ENCODE data around the gene PIEZO1. TPM values are rescaled to one million over a fixed set of nuclear protein-coding genes. Genes with fewer than 3 reads are reported as not detected.
A peak's percentile ranks its signal among the peaks of the same experiment; 100 is the strongest.

Gene PIEZO1
- total and polyA plus RNA-seq, 9 of the 15 experiments (the other 6 are each of a cell fraction or from before 2014, with no cell fraction given), result 3.6 to 432 (median 131) TPM

DNA sequence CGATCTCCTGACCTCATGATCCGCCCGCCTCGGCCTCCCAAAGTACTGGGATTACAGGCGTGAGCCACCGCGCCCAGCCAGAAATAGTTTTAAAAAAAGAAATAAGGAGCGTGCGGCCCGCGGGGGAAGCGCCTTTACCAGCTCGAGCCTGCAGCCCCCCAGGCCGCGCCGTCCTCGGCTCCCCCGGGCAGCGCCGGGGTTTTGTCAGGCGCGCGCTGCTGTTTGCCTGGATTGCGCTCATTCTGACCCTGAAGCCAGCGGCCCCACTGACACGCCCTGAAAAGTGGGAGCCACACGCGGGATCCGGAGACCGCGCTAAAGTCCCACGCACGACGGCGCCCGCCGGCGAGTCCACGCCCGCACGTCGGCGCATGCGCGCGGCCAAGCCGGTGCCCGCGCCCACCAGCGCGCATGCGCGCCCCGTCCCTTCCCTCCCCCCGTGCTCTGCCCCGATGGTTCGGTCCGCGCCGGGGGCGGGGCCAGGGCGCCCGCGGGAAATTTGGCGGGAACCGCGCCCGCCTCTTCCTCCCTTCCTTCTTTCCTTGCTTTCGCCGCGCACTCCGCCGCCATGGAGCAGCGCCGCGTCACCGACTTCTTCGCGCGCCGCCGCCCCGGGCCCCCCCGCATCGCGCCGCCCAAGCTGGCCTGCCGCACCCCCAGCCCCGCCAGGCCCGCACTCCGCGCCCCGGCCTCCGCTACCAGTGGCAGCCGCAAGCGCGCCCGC lies 18.4 kb upstream of the PIEZO1 start, which contains the start of gene CDT1 (continued):
- TF ChIP-seq ZNF165 (CRISPR knock-in tag; IDR thresholded peaks at IDR 0.05; ENCODE audit: borderline replicate concordance) (no peak), SIN3B (IDR thresholded peaks at IDR 0.05; ENCODE audit: low read depth) (no peak), PHF8 (IDR thresholded peaks at IDR 0.05; ENCODE audit: borderline replicate concordance, low read length) (peak; percentile 64; the same call in 1 of the 2 replicates), RBM17 (IDR thresholded peaks at IDR 0.05; ENCODE audit: borderline replicate concordance, low read depth, low read length) (no peak), NFIC (IDR thresholded peaks at IDR 0.05) (peak; percentile 50), DMBX1 (CRISPR knock-in tag; IDR thresholded peaks at IDR 0.05; ENCODE audit: borderline replicate concordance) (no peak), BRF1 (IDR thresholded peaks at IDR 0.05; ENCODE audit: borderline replicate concordance, extremely low read depth, insufficient read length) (no peak), SP2 (IDR thresholded peaks at IDR 0.05; ENCODE audit: extremely low read depth, low read depth, low read length, poor library complexity, severe bottlenecking) (no peak), GATAD2A (IDR thresholded peaks at IDR 0.05) (peak; percentile 98), TAF9B (IDR thresholded peaks at IDR 0.05; ENCODE audit: partially characterized antibody) (no peak), CSDE1 (IDR thresholded peaks at IDR 0.05) (no peak), RBBP5 (IDR thresholded peaks at IDR 0.05; ENCODE audit: borderline replicate concordance, insufficient read depth, low read length, poor library complexity, severe bottlenecking) (no peak)
- TF ChIP-seq, protein P1, sequence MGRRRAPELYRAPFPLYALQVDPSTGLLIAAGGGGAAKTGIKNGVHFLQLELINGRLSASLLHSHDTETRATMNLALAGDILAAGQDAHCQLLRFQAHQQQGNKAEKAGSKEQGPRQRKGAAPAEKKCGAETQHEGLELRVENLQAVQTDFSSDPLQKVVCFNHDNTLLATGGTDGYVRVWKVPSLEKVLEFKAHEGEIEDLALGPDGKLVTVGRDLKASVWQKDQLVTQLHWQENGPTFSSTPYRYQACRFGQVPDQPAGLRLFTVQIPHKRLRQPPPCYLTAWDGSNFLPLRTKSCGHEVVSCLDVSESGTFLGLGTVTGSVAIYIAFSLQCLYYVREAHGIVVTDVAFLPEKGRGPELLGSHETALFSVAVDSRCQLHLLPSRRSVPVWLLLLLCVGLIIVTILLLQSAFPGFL (CRISPR knock-in tag; IDR thresholded peaks at IDR 0.05), result no peak
- TF ChIP-seq, protein P2, sequence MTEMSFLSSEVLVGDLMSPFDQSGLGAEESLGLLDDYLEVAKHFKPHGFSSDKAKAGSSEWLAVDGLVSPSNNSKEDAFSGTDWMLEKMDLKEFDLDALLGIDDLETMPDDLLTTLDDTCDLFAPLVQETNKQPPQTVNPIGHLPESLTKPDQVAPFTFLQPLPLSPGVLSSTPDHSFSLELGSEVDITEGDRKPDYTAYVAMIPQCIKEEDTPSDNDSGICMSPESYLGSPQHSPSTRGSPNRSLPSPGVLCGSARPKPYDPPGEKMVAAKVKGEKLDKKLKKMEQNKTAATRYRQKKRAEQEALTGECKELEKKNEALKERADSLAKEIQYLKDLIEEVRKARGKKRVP (CRISPR knock-in tag; IDR thresholded peaks at IDR 0.05), result no peak
- TF ChIP-seq, protein P3, sequence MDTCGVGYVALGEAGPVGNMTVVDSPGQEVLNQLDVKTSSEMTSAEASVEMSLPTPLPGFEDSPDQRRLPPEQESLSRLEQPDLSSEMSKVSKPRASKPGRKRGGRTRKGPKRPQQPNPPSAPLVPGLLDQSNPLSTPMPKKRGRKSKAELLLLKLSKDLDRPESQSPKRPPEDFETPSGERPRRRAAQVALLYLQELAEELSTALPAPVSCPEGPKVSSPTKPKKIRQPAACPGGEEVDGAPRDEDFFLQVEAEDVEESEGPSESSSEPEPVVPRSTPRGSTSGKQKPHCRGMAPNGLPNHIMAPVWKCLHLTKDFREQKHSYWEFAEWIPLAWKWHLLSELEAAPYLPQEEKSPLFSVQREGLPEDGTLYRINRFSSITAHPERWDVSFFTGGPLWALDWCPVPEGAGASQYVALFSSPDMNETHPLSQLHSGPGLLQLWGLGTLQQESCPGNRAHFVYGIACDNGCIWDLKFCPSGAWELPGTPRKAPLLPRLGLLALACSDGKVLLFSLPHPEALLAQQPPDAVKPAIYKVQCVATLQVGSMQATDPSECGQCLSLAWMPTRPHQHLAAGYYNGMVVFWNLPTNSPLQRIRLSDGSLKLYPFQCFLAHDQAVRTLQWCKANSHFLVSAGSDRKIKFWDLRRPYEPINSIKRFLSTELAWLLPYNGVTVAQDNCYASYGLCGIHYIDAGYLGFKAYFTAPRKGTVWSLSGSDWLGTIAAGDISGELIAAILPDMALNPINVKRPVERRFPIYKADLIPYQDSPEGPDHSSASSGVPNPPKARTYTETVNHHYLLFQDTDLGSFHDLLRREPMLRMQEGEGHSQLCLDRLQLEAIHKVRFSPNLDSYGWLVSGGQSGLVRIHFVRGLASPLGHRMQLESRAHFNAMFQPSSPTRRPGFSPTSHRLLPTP (IDR thresholded peaks at IDR 0.05; ENCODE audit: borderline replicate concordance, extremely low read depth, insufficient read length), result no peak
- TF ChIP-seq, protein P4, sequence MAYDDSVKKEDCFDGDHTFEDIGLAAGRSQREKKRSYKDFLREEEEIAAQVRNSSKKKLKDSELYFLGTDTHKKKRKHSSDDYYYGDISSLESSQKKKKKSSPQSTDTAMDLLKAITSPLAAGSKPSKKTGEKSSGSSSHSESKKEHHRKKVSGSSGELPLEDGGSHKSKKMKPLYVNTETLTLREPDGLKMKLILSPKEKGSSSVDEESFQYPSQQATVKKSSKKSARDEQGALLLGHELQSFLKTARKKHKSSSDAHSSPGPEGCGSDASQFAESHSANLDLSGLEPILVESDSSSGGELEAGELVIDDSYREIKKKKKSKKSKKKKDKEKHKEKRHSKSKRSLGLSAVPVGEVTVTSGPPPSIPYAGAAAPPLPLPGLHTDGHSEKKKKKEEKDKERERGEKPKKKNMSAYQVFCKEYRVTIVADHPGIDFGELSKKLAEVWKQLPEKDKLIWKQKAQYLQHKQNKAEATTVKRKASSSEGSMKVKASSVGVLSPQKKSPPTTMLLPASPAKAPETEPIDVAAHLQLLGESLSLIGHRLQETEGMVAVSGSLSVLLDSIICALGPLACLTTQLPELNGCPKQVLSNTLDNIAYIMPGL (CRISPR knock-in tag; IDR thresholded peaks at IDR 0.05), result 0 out of 2 replicates have a peak, but pooled peaks have one; percentile 64
